Stimulated activated CD4-positive, alpha-beta T cell treated with anti-CD3 and anti-CD28 coated beads, Interleukin-12 subunit alpha, Interleukin-12 subunit beta, amount 100 ng/mL, for 48 hours (primary cell): Measurements from ENCODE around the gene BCL6B.
A peak's percentile ranks its signal among the peaks of the same experiment; 100 is the strongest.
"Not testable (repeated sequence)": the region's sequence is repeated elsewhere in the genome, so short reads cannot be mapped to it uniquely, and the experiment has no call there.

Experiments used
- DNase-seq, 3 donors: peaks; one replicate each; pipeline ENCODE4 v3.0.0-alpha.2; 2020; ENCODE audit warnings: low read depth in 2 of 3, low spot score in 1 of 3

BCL6B gene, protein sequence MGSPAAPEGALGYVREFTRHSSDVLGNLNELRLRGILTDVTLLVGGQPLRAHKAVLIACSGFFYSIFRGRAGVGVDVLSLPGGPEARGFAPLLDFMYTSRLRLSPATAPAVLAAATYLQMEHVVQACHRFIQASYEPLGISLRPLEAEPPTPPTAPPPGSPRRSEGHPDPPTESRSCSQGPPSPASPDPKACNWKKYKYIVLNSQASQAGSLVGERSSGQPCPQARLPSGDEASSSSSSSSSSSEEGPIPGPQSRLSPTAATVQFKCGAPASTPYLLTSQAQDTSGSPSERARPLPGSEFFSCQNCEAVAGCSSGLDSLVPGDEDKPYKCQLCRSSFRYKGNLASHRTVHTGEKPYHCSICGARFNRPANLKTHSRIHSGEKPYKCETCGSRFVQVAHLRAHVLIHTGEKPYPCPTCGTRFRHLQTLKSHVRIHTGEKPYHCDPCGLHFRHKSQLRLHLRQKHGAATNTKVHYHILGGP

DNA sequence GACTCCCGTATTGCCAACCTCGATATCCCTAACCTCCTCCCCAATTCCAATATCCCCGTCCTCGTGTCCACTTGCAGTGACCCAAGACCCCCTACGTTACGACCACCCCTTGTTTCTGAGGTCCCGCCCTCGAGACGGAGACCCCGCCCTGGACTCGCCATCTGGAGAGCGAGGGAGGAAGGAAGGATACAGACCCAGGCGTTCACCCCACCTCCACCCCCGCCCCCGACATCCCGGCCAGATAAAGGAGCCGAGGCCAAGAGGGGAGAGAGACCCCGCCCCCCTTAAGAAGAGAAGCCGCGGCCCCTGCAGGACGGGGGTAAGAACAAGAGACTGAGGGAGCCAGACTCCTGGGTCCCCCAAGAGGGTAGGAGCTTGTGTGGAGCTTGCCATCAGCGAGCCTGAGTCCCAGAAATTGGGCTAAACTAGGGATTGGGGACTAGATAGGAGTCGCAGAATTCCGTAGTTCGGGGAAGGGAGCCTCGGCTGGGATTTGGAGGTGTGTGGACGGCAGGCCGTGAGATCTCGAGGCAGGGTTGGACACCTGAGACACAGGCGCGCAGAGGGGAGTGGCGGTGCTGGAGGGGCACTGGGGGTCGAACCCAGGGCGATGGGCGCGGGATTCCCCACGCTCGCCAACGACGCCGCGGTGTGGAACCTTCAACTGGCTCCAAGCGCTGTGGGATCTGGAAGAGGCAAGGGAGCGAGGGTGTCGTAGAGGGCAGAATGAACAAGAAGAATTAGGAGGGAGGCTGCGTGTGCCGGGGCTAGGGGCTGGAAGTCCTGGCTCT lies at the start of gene BCL6B:
Gene BCL6B, plus strand, starts transcription at position 270 of the 791 bp plus-strand sequence. CDS start 622 bp downstream, outside the sequence.
- DNase-seq = no peak

DNA sequence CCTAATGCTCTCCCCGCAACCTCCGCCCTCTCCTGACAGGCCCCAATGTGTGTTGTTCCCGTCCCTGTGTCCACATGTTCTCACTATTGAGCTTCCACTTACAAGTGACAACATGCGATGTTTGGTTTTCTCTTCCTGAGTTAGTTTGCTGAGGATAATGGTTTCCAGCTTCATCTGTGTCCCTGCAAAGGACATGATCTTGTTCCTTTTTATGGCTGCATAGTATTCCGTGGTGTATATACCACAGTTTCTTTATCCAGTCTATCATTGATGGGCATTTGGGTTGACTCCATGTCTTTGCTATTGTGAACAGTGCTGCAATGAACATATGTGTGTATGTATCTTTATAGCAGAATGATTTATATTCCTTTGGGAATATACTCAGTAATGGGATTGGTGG lies 43.4 kb upstream of the BCL6B start:
- not testable (repeated sequence) for DNase-seq

DNA sequence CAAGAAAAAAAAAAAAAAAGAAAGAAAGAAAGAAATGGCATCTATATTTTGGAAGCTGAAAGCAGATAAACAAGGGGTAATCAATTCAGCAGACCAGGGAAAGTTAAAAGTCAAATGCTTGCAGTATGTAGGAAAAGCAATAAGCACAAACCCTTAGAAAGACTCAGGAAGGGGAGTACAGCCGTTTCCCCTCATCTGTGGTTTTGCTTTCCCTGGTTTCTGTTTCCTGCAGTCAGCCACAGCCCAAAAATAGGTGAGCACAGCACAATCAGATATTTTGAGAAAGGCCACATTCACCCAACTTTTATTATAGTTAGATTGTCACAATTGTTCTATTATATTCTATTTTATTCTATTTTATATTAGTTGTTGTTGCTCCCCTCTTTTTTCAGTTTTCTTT lies 41.4 kb upstream of the BCL6B start:
- no peak for DNase-seq

GRCh38 chr17:6985266-6985665 lies 37.6 kb upstream of the BCL6B start:
- DNase-seq = no peak

DNA sequence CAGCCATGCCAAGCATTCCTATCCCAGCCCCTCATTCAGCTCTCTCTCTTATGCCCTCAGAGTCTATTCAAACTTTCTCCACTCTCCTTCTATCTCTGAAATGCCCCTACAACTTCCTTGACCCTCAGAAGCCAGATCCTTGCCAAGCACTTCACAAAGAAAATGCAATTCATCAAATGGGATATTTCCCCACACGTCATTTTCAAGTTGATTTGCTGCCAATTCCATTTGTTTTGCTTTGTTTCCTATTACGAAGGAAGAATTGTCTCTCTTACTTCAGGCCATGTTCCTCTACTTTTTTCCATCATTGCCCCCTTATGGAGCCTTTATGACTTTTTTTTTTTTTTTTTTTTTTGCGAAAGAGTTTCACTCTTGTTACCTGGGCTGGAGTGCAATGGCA lies 36.2 kb upstream of the BCL6B start:
- no peak for DNase-seq

- no peak for DNase-seq
Measured at GRCh38 chr17:6989779-6990178, 33.1 kb upstream of the BCL6B start.

DNA sequence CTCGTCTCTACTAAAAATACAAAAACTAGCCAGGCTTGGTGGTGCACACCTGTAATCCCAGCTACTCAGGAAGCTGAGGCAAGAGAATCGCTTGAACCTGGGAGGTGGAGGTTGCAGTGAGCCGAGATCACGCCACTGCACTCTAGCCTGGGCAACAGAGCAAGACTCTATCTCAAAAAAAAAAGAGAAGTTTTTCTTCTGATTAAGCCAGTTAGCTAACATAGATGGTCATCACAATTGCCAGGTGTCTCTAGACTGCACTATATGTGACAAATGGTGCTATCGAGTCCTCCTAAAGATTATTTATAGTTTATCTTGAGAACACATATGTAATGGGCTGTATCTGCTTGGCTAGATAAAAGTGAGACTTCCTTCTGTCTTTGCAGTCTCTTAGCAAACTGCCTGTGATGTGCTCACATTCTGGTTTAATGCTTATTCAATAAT lies 29.2 kb upstream of the BCL6B start:
- DNase-seq = not testable (repeated sequence)

GRCh38 chr17:6994118-6994598 lies 28.7 kb upstream of the BCL6B start:
- no peak for DNase-seq

DNA sequence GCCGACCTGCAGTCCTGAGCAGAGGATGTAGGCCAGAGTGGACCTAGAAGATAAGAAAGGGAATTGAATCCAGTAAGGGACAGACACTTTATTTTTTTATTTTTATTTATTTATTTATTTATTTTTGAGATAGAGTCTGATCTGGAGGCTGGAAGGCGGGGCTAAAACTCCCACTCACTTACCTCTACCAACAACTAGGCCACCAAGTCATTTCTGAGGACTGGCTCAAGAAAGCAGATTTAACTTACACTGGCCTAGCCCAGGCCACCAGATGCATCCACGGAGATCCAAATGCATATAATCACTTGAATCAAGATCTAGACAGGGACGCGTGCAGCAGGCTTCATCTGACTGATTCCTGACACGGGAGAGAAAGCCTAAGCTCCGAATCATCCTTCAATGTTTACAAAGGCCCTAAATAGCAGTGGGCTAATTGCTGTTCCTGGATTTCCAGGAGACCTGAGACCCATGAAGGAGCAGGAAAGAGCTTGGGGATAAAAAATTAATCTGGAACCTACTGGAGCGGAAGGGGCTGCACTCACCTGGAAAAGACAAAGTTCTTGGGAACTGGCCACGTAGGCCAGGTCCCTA lies 28.1 kb upstream of the BCL6B start:
- no peak for DNase-seq

GRCh38 chr17:6995500-6996255 lies 27.2 kb upstream of the BCL6B start, which contains the start of gene ALOX12:
Gene ALOX12 (plus strand): TSS chr17:6996049. CDS start chr17:6996118, 69 bp downstream.
- DNase-seq = no peak

- DNase-seq = no peak
Measured at GRCh38 chr17:6996256-6997011, 26.4 kb upstream of the BCL6B start.

DNA sequence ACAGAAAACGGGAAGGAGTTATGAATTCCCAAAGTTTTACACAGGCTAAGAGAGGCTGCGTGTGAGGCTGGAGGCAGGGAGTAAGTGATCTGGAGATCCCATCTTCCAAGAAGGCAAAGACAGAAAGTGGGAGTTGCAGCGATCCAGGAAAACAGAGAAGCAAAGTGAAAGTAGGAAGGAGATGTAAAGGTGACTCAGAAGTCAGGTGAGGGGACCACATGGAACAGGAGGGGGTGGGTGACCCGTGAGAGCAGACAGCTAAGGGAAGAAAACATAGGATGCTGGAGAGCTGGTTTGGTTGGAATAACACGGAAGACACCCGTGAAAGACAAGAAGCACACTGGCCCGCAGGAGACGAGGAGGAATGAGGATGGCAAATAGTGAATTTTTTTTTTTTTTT lies 25.7 kb upstream of the BCL6B start:
- DNase-seq = no peak

DNA sequence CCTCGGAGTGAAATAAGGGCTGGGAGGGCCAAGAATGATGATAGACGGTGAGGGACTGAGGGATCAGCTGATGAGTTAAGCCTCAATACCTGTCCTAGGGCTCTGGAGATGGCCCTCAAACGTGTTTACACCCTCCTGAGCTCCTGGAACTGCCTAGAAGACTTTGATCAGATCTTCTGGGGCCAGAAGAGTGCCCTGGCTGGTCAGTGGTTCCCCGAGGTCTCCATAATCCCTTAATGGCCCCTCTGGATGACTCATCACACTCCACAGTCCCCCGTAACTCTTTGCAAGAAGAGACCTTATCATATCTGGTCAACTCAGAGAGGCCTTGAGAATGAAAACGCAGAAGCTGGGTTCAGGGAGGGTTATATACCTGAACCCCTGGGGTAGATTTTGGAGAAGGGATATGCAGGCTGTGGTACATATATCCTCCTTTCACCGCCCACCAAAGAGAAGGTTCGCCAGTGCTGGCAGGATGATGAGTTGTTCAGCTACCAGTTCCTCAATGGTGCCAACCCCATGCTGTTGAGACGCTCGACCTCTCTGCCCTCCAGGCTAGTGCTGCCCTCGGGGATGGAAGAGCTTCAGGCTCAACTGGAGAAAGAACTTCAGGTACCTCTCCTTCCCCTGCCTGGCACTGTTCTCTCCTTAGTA lies 23.9 kb upstream of the BCL6B start:
- no peak for DNase-seq

DNA sequence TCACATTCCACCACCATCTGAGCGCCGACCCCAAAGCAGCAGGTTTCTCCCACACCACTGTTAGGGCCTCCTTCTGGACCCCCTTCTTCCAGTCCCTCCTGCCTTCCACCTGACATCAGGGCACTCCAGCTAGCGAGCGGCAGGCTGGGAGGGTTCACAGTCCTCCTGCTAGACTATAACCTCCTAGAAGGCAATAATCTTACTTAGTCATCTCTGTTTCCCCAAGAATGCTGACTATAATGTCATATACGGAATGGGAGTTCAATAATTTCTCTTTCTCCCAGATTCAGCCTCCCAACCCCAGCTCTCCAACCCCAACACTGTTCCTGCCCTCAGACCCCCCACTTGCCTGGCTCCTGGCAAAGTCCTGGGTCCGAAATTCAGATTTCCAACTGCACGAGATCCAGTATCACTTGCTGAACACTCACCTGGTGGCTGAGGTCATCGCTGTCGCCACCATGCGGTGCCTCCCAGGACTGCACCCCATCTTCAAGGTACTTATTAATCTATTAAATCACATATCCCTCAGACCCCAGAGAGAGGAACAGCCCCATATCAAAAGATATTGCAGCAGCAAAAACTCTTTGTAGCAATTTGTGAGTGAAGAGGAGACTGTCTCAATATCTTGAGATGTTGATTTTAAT lies 21.4 kb upstream of the BCL6B start:
- DNase-seq = no peak

DNA sequence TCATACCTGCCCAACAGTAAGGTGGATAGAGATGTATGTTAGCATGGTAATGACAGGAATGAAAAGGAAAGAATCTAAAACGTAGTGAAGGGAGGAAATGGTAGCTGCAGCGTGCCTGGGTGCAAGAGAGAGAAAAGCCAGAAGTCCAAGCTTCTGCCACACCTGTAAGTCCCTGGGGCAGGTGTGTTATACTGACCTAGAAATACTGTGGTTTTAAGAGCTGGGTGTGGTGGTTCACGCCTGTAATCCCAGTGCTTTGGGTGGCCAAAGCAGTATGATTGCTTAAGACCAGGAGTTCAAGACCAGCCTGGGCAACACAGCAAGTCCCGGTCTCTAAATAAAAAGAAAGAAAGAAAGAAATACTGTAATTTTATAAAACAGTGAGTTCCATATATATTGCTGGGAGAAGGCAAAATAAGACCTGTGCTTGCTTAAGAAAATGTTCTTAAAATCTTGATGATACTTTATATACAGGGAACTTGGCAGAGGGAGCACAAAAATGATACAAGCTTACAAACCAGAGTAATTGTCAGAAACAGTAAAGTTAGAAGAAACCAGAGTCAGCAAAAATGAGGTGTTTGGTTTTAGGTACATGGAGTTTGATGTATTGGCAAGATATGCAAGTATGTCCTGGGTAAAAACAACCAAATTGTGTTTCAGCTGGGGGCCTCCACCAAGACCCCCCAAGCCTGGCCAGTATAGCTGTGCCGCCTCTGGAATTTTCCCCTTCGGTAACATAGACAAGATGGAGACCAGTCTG lies 20.4 kb upstream of the BCL6B start:
- no peak for DNase-seq

DNA sequence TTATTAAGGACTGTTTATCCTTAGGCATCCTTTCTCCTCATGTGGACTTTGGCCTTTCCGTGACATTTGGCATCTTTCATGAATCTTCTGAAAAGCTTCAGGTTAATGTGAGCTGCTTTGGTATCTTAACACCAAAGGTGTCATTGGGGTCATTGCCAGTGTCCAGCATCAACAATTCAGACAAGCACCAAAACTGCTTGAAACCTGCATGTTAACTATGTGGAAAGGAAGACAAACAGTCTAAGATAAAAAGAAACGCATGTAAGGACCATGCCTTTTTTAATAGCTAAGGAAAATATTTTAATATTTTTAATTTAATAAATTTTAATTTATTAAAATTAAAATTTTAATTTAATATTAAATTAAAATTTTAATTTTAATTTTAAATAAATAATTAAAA lies 19.1 kb upstream of the BCL6B start:
- no peak for DNase-seq

DNA sequence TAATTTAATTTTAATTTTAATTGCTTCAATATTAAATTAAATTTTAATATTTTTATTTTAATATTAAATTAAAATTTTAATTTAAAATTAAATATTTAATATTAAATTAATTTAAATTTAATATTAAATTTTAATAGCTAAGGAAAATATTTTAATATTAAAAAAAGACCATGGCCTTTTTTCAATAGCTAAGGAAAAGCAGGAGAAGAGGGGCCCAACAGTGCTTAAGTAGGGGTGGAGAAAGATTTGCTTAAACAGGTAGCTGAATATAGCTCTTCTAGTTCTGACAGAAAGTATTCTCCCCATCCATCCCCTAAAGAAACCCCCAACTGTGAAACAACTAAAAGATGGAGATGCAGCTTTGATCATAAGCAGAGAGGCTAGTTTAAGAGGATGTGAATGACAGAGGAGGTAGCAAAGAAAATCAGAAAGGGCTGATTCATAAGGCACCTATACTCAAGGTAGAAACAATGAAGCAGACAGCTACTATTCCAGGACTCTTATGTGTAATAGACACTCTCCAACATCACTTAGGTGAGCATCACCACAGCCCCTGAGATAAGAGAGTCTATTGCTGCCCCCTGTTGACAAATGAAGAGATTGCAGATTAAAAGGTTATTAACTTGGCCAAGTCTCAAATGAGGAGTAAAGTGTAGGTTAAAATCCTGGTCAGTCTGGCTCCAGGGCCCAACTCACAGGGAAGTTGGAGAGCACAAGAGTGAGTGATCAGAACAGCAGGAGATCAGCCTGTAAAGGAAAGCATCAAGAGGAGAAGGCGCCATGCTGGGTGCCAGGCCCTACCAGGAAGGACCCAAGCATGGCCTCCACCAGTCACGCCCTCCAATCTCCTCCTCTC lies 18.2 kb upstream of the BCL6B start:
- peak in 1 of 3 donors; percentile 72 for DNase-seq
